ENCODE measurements around the gene ATP8A2.
"Not testable (repeated sequence)": the region's sequence is repeated elsewhere in the genome, so short reads cannot be mapped to it uniquely, and the experiment has no call there.

Gene ATP8A2

GRCh38 chr13:25538276-25538675 is 166.5 kb downstream of the ATP8A2 start:
- no peak for DNase-seq

- no peak for DNase-seq
These were observed 169.8 kb downstream of the ATP8A2 start for GRCh38 chr13:25541434-25542123.

- not testable (repeated sequence) for DNase-seq
These were observed 177.2 kb downstream of the ATP8A2 start for GRCh38 chr13:25548991-25549390.

- no peak for DNase-seq
These were observed 190.0 kb downstream of the ATP8A2 start for GRCh38 chr13:25561812-25562211.

GRCh38 chr13:25570185-25570584 is 198.4 kb downstream of the ATP8A2 start:
- peak in 1 of 58 donors; percentile 1 for DNase-seq

GRCh38 chr13:25571237-25571636 is 199.5 kb downstream of the ATP8A2 start:
- DNase-seq = no peak

GRCh38 chr13:25572171-25572570 is 200.4 kb downstream of the ATP8A2 start:
- DNase-seq = not testable (repeated sequence)

- peak in 54 of 58 donors; percentile 29 to 87 (median 70) for DNase-seq
These were observed 202.9 kb downstream of the ATP8A2 start for GRCh38 chr13:25574437-25575411.

- DNase-seq = no peak
These were observed 203.8 kb downstream of the ATP8A2 start for GRCh38 chr13:25575562-25575961.

GRCh38 chr13:25578526-25578925 is 206.8 kb downstream of the ATP8A2 start:
- DNase-seq = no peak

- DNase-seq = no peak
These were observed 207.4 kb downstream of the ATP8A2 start for GRCh38 chr13:25579221-25579620.

- DNase-seq = no peak
These were observed 209.6 kb downstream of the ATP8A2 start for GRCh38 chr13:25581351-25581750.

GRCh38 chr13:25584087-25584486 is 212.3 kb downstream of the ATP8A2 start:
- no peak for DNase-seq

- no peak for DNase-seq
These were observed 213.2 kb downstream of the ATP8A2 start for GRCh38 chr13:25585000-25585399.

GRCh38 chr13:25587326-25587980 is 215.7 kb downstream of the ATP8A2 start:
- DNase-seq = no peak

GRCh38 chr13:25588336-25589060 is 216.7 kb downstream of the ATP8A2 start:
- no peak for DNase-seq

GRCh38 chr13:25598421-25598820 is 226.6 kb downstream of the ATP8A2 start:
- DNase-seq = no peak

GRCh38 chr13:25602176-25602575 is 230.4 kb downstream of the ATP8A2 start:
- DNase-seq = no peak

GRCh38 chr13:25604106-25604505 is 232.3 kb downstream of the ATP8A2 start:
- no peak for DNase-seq

- no peak for DNase-seq
These were observed 235.3 kb downstream of the ATP8A2 start for GRCh38 chr13:25607096-25607495.

GRCh38 chr13:25608181-25608580 is 236.4 kb downstream of the ATP8A2 start:
- DNase-seq = no peak

All from anterior cingulate cortex (tissue), 58 donors.